Ishikawa (cell line): ENCODE data around the gene METTL1.
A peak's percentile ranks its signal among the peaks of the same experiment; 100 is the strongest.

Source experiments
- CEBPB ChIP-seq: IDR thresholded peaks from 2 replicates; pipeline ENCODE4 v1.6.1; 2012
- CREB1 ChIP-seq: IDR thresholded peaks from 2 replicates; pipeline ENCODE4 v1.6.1; 2012; ENCODE audit warnings: low read depth
- EGR1 ChIP-seq: IDR thresholded peaks from 2 replicates; pipeline ENCODE4 v1.6.1; 2012
- EP300 ChIP-seq: IDR thresholded peaks from 2 replicates; pipeline ENCODE4 v1.6.1; 2012; ENCODE audit warnings: borderline replicate concordance
- FOXM1 ChIP-seq: IDR thresholded peaks from 2 replicates; pipeline ENCODE4 v1.6.1; 2012; ENCODE audit warnings: low read depth, borderline replicate concordance
- NFIC ChIP-seq: IDR thresholded peaks from 2 replicates; pipeline ENCODE4 v1.6.1; 2012
- RAD21 ChIP-seq: IDR thresholded peaks from 2 replicates; pipeline ENCODE4 v1.6.1; 2012; ENCODE audit warnings: low read depth
- TAF1 ChIP-seq: IDR thresholded peaks from 2 replicates; pipeline ENCODE4 v1.6.1; 2012; ENCODE audit warnings: low read depth, mild to moderate bottlenecking
- TCF12 ChIP-seq: IDR thresholded peaks from 2 replicates; pipeline ENCODE4 v1.6.1; 2012; ENCODE audit warnings: low read depth
- TEAD4 ChIP-seq: IDR thresholded peaks from 2 replicates; pipeline ENCODE4 v1.6.1; 2012
- YY1 ChIP-seq: IDR thresholded peaks from 2 replicates; pipeline ENCODE4 v1.6.1; 2012; ENCODE audit warnings: low read depth
- ZBTB7A ChIP-seq: IDR thresholded peaks from 2 replicates; pipeline ENCODE4 v1.6.1; 2012; ENCODE audit warnings: low read depth
- TF ChIP-seq, protein P1 (sequence below): IDR thresholded peaks from 2 replicates; pipeline ENCODE4 v1.6.1; 2012
- TF ChIP-seq, protein P2 (sequence below): IDR thresholded peaks from 2 replicates; pipeline ENCODE4 v1.6.1; 2012; ENCODE audit warnings: low read depth, mild to moderate bottlenecking
- TF ChIP-seq, protein P3 (sequence below): IDR thresholded peaks from 2 replicates; pipeline ENCODE4 v1.6.1; 2012

The METTL1 gene

DNA sequence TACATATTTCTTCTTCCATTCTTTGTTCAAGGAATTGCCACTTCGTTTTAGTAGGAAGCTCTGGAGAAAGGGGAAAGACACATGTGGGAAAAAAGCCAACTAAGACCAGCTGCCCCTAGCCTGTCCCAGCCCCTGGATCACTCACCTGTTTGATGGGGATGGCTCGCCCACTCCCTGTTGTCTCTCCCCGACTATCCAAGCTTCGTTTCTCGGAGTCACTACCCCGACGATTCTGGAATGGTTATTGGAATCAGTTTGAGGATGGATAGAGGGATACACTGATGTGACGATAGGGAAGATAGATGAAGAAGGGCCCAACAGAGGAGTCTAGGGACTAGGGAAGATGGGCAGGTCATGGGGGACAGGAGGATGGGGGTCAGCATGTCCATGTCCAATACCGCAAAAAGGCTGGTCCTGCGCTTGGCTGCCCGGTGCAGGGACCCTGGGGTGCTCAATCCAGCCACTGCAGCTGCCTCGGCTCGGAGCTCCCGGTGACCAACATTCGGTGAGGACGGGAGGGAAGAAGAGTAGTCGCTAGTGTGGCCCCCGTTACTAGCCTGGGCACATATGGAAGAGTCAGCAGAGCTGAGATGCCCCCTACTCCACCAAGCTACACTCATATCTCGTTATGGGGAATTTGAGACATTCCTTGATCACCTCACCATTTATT is 40.4 kb downstream of the METTL1 start:
- no peak for TF ChIP-seq TAF1
- no peak for TF ChIP-seq CEBPB
- TF ChIP-seq CREB1 = no peak

DNA sequence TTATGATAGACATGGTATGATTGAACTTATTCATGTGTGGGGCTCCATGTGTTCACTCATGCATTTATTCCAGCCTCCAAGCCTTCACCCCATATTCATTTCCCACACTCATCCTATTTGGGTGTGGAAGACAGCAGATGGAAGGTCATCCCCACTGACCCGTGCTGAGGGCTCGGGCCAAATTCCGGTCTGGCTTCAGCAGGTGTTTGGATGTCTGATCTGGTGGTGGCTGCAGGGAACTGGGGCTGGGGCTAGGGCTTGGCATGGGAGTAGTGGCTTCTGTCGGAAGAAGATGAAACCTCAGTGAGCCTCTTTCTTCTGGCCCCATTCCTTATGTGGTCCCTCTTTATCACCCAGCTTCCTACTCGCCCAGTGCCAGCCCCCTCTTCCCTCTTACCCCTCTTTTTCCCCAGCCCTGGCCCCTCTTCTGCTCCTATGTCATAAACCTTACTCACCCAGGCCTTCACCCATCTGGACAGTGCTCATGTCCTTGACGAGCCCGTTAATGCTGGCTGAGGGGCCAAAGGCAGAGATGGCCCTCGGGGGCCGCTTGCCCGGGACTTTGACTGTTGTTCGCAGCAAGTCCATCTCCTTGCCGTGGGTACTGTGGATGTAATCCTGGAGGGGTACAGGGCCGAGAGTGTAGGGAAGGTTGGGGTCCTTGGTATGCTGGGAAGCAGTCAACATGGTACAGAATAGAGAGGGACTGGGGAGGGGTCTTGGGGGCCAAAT is 41.4 kb downstream of the METTL1 start:
- TF ChIP-seq, protein P1, sequence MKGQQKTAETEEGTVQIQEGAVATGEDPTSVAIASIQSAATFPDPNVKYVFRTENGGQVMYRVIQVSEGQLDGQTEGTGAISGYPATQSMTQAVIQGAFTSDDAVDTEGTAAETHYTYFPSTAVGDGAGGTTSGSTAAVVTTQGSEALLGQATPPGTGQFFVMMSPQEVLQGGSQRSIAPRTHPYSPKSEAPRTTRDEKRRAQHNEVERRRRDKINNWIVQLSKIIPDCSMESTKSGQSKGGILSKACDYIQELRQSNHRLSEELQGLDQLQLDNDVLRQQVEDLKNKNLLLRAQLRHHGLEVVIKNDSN = no peak
- TF ChIP-seq CEBPB (no peak), ZBTB7A (no peak), TAF1 (no peak), RAD21 (no peak), YY1 (no peak), EGR1 (no peak), TCF12 (no peak), CREB1 (no peak), TEAD4 (no peak)
- TF ChIP-seq, protein P2, sequence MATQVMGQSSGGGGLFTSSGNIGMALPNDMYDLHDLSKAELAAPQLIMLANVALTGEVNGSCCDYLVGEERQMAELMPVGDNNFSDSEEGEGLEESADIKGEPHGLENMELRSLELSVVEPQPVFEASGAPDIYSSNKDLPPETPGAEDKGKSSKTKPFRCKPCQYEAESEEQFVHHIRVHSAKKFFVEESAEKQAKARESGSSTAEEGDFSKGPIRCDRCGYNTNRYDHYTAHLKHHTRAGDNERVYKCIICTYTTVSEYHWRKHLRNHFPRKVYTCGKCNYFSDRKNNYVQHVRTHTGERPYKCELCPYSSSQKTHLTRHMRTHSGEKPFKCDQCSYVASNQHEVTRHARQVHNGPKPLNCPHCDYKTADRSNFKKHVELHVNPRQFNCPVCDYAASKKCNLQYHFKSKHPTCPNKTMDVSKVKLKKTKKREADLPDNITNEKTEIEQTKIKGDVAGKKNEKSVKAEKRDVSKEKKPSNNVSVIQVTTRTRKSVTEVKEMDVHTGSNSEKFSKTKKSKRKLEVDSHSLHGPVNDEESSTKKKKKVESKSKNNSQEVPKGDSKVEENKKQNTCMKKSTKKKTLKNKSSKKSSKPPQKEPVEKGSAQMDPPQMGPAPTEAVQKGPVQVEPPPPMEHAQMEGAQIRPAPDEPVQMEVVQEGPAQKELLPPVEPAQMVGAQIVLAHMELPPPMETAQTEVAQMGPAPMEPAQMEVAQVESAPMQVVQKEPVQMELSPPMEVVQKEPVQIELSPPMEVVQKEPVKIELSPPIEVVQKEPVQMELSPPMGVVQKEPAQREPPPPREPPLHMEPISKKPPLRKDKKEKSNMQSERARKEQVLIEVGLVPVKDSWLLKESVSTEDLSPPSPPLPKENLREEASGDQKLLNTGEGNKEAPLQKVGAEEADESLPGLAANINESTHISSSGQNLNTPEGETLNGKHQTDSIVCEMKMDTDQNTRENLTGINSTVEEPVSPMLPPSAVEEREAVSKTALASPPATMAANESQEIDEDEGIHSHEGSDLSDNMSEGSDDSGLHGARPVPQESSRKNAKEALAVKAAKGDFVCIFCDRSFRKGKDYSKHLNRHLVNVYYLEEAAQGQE = no peak
- TF ChIP-seq, protein P3, sequence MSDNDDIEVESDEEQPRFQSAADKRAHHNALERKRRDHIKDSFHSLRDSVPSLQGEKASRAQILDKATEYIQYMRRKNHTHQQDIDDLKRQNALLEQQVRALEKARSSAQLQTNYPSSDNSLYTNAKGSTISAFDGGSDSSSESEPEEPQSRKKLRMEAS = no peak

DNA sequence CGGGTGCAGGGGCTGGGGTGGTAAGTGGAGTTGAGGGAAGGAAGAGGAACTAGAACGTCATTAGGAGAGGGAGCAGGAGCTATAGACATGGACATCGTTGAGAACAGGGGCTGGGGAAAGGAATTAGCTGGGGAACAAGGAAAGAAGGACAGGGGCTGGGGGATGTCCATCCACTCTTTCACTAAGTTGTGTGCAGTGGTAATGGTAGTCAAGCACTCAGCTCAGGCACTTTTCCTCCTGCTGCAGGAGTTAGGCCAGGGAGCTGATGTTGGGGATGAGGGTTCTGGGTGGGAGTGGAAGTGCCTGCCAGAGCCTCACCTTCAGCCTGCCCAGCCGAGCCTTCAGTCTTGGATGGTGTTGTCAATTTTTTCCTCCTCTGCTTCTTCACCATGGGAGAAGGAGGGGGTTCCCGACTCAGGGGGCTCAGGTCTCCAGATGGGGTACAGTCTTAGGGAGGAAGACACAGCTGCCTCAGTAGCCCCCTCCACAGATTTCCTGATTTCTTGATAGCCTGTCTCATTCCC is 42.5 kb downstream of the METTL1 start:
- TF ChIP-seq, protein P1 = no peak
- no peak for TF ChIP-seq CREB1
- TF ChIP-seq CEBPB = no peak
- no peak for TF ChIP-seq FOXM1
- TF ChIP-seq TCF12 = no peak
- TF ChIP-seq, protein P2 = no peak
- no peak for TF ChIP-seq TEAD4
- TF ChIP-seq ZBTB7A = no peak
- no peak for TF ChIP-seq RAD21
- TF ChIP-seq TAF1 = no peak
- no peak for TF ChIP-seq EGR1
- no peak for TF ChIP-seq YY1
- TF ChIP-seq EP300 = no peak
- no peak for TF ChIP-seq NFIC
- TF ChIP-seq, protein P3 = no peak

DNA sequence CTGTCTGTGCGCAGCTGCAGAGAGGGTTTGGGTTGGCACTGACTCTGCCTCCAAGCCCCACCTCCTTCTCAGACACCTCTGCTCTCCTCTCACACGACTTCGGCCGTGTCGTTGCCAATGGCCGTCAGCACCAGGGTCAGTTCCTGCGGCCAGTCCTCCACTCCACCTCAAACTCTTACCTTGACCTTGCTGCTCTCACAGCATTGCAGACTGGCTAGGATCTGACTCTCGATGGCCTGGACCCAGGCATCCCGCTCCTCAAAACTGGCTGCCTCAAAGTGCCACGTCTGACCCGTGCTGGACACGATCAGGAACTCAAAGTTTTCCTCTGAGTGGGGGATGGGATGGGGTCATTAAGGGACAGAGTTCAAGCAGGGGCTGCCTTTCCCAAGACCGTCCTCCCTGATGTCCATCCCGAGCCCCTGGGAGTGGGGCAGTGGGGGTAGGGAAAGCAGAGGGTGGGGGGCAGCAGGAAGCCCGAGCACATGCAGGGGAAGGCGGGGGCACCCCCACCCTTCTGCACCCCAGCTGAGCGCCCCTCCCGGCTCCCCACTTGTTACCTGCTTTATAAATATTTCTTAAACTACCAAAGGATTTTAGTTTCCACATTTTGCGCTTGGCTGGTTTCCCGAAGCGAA is 44.0 kb downstream of the METTL1 start:
- TF ChIP-seq TEAD4 (no peak), RAD21 (no peak; the same call in 1 of the 2 replicates), YY1 (peak; percentile 85), TAF1 (0 out of 2 replicates have a peak, but pooled peaks have one; percentile 23)
- TF ChIP-seq, protein P2 = peak; percentile 81
